ENCODE data around the gene BTD.
"Not testable (repeated sequence)": the region's sequence is repeated elsewhere in the genome, so short reads cannot be mapped to it uniquely, and the experiment has no call there.

Gene BTD

DNA sequence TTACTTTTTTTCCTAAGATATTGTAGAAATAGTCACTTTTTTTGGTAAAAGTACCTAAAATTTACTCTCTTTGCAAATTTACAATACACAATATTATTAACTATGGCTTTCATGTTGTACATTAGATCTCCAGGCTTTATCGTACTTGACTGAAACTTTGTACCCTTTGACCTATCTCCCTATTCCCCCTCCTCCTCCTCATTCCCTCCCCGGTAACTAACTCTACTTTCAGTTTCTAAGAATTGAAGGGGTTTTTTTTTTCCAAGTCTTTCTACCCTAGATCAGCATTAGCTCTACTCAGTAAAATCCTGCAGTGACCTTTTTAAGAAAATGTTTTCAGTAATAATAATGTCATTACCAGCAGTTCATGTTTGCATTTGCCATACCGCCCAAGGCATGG, 10.3 kb upstream of the BTD start:
- no peaks in the 10 kb centered on the region for H3K9me3 Mint-ChIP-seq
- H3K4me3 Mint-ChIP-seq = no peak overlapping the region
- DNase-seq (no peak), ATAC-seq (no peak)
- peaks cover 6% of the 10 kb centered on the region for H3K4me1 Mint-ChIP-seq
- no peak overlapping the region for H3K27ac Mint-ChIP-seq
- no peaks in the 10 kb centered on the region for H3K27me3 Mint-ChIP-seq

DNA sequence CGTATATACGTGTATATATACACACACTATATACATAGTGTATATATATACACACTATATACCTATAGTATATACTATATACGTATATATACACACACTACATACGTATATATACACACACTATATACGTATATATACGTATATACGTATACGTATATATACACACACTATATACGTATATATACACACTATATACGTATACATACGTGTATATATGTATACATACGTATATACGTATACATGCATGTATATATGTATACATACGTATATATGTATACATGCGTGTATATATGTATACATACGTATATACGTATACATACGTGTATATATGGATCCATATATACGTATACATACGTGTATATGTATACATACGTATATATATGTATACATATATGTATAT, 9.6 kb upstream of the BTD start:
- DNase-seq (no peak), ATAC-seq (no peak)
- Mint-ChIP-seq H3K4me3 (no peak overlapping the region), H3K4me1 (peaks cover 10% of the 10 kb centered on the region), H3K27me3 (no peaks in the 10 kb centered on the region), H3K27ac (no peak overlapping the region), H3K9me3 (no peaks in the 10 kb centered on the region)

DNA sequence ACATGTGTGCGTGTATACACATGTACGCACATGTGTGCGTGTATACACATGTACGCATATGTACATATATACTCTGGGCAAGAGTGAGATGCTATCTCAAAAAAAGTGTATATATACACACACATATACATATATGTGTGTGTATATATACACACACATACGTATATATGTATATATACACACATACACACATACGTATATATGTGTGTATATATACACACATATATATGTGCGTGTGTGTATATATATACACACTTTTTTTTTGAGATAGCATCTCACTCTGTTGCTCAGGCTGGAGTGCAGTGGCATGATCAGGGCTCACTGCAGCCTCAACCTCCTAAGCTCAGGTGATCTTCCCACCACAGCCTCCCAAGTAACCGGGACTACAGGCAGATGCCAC, 8.6 kb upstream of the BTD start:
- no peaks in the 10 kb centered on the region for H3K27me3 Mint-ChIP-seq

DNA sequence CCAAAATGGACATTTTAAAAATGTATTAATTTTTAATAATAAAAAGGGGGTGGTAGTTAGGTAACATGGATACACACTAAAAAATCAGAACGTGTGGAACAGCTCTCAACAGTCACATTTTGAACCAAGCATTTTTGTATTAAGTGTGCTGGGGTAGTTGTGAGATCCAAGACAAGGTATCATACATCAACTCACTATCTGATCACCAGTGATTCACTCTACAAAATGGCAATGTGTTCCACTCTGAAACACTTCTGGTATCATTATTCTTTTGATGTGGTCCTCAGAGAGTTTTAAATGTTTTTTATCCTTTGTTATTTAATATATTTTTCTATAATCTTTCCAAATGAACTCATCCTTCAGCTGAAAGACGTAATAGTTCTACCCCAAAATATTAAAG, 5.6 kb upstream of the BTD start:
- DNase-seq = no peak
- H3K9me3 Mint-ChIP-seq = no peaks in the 10 kb centered on the region
- H3K27ac Mint-ChIP-seq = no peak overlapping the region
- H3K4me1 Mint-ChIP-seq = peaks cover 41% of the 10 kb centered on the region
- H3K4me3 Mint-ChIP-seq = no peak overlapping the region
- no peak for ATAC-seq
- H3K27me3 Mint-ChIP-seq = no peaks in the 10 kb centered on the region

More for the DNA sequence above, 8.6 kb upstream of the BTD start:
- H3K4me1 Mint-ChIP-seq = peaks cover 19% of the 10 kb centered on the region
- DNase-seq (no peak), ATAC-seq (no peak)
- H3K27ac Mint-ChIP-seq = no peak overlapping the region
- no peak overlapping the region for H3K4me3 Mint-ChIP-seq
- no peaks in the 10 kb centered on the region for H3K9me3 Mint-ChIP-seq

DNA sequence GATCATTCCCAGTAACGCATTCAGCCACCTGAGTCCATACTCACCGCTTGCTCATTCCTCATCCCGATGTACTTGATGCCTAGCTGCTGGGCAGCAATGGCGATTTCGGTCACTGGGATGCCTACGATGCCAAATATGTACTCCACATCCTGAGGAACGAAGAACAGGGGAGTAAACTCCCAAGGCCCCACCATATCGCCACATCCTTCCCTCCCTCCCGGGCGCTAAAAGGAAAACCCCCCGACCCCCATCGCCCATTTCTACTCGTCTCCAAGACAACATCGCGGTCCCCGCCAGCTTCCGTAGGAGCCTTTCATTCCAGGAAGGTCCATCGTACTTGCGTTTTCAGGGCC, 523 bp upstream of the BTD start:
- Mint-ChIP-seq H3K4me1 (peaks cover 52% of the 10 kb centered on the region), H3K27ac (peak overlapping the region; percentile 98 to 99)
- ATAC-seq = peak; percentile 28

DNA sequence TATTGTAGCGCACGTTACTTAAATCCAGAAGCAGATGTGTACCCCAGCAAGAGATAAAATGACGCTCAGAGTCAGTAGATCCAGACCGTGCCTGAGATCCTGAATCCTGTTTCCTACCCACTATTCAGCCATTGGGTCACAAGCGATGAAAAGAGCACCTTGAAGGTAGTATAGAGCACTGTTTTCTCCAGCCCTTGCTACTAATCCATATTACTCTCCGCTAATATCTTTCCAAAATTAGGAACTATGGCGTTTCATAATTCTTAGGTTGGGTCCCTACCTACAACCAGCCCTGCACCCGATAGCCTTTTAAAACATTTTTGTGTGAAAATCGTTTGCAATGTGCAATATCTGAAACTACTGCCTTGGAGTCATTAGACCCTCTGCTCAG, 596 bp downstream of the BTD start:
- H3K4me1 Mint-ChIP-seq = peaks cover 46% of the 10 kb centered on the region
- DNase-seq = no peak
- peak overlapping the region; percentile 99 to 100 for H3K4me3 Mint-ChIP-seq
- H3K27me3 Mint-ChIP-seq = no peaks in the 10 kb centered on the region
- H3K27ac Mint-ChIP-seq = peak overlapping the region; percentile 98 to 99
- peaks cover 7 to 13% of the 10 kb centered on the region in 2 donors for H3K9me3 Mint-ChIP-seq
- ATAC-seq = no peak

More for the DNA sequence above, 523 bp upstream of the BTD start:
- peak overlapping the region; percentile 99 to 100 for H3K4me3 Mint-ChIP-seq
- H3K27me3 Mint-ChIP-seq = no peaks in the 10 kb centered on the region
- H3K9me3 Mint-ChIP-seq = peaks cover 7 to 13% of the 10 kb centered on the region in 2 donors
- DNase-seq = no peak

DNA sequence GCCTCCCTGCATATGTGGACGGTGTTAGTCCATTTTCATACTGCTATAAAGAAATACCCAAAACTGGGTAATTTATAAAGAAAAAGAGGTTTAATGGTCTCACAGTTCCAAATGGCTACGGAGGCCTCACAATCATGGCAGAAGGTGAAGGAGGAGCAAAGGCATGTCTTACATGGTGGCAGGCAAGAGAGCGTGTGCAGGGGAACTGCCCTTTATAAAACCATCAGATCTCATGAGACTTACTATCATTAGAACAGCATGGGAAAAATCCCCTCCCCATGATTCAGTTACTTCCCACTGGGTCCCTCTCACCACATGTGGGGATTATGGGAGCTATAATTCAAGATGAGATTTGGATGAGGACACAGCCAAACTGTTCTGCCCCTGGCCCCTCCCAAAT, 1.3 kb downstream of the BTD start:
- DNase-seq, ATAC-seq, H3K27me3 Mint-ChIP-seq: not testable (repeated sequence)
- peak overlapping the region; percentile 99 to 100 for H3K4me3 Mint-ChIP-seq
- H3K9me3 Mint-ChIP-seq = peaks cover 7 to 13% of the 10 kb centered on the region in 2 donors
- peaks cover 40% of the 10 kb centered on the region for H3K4me1 Mint-ChIP-seq
- H3K27ac Mint-ChIP-seq = peak overlapping the region; percentile 98 to 99

DNA sequence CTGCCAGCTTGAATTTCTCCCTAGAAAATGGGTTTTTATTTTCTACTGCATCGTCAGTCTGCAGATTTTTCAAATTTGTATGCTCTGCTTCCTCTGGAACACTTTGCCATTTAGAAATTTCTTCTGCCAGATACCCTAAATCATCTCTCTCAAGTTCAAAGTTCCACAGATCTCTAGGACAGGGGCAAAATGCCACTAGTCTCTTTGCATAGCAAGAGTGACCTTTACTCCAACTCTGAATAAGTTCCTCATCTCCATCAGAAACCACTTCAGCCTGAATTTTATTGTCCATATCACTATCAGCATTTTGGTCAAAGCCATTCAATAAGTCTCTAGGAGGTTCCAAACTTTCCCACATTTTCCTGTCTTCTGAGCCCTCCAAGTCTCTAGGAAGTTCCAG, 3.0 kb downstream of the BTD start:
- H3K27ac Mint-ChIP-seq, DNase-seq, H3K27me3 Mint-ChIP-seq, H3K4me3 Mint-ChIP-seq, ATAC-seq: not testable (repeated sequence)
- Mint-ChIP-seq H3K4me1 (peaks cover 30% of the 10 kb centered on the region), H3K9me3 (peaks cover 7 to 13% of the 10 kb centered on the region in 2 donors)

DNA sequence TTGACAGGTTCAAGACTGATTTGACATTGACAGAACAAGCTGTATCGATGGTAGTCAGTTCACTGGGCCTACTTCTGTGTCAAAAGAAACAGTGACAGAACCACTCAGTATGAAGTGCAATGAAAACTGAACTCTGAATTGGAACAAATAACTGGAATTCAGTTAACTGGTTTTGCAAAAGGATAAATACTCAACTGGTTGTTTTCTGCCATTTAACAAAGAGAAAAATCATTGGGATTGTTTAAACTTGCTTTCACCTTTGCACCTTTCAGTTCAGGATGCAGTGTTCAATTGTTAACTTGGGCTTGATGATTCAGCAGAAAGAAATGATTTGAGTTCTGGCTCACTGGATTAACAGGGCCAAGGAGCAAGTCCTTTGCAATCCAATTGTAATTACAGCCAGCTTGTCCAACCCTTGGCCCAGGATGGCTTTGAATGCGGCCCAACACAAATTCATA, 4.9 kb downstream of the BTD start:
- Mint-ChIP-seq H3K4me1 (peaks cover 12% of the 10 kb centered on the region), H3K27ac (no peak overlapping the region), H3K4me3 (no peak overlapping the region), H3K27me3 (no peaks in the 10 kb centered on the region), H3K9me3 (peaks cover 7 to 13% of the 10 kb centered on the region in 2 donors)
- ATAC-seq (no peak), DNase-seq (no peak)

DNA sequence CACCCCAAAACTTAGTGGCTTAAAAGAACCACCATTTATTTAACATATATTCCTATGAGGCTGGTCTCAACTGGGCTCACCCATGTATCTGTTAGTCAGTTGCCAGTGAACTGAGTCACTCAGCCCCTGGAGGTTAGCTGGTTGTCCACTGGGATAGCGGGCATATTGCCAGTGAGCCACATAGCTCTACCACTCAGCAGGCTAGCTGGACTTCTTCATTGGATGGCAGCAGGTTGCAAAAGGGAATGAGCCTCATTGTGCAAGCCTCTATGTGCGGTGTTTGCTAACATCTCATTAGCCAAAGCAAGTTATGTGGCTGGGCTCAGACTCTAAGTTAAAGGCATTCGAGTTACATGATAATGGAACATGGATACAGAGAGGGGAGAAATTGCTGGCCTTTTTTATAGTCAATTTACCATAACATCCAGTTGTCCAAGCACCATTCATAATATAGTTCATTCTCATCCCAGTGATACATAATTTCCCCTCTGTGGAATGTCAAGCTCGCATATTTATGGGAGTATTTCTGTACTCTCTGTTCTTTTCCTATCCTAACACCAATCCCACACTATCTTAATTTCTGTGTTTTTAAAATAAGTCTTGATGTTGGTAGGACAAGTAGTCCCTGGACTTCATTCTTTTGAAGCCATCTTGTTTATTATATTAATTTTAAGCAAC, 8.7 kb downstream of the BTD start:
- Mint-ChIP-seq H3K4me1 (no peaks in the 10 kb centered on the region), H3K27me3 (no peaks in the 10 kb centered on the region), H3K27ac (no peak overlapping the region), H3K4me3 (no peak overlapping the region), H3K9me3 (no peaks in the 10 kb centered on the region)
- ATAC-seq (no peak), DNase-seq (no peak)

DNA sequence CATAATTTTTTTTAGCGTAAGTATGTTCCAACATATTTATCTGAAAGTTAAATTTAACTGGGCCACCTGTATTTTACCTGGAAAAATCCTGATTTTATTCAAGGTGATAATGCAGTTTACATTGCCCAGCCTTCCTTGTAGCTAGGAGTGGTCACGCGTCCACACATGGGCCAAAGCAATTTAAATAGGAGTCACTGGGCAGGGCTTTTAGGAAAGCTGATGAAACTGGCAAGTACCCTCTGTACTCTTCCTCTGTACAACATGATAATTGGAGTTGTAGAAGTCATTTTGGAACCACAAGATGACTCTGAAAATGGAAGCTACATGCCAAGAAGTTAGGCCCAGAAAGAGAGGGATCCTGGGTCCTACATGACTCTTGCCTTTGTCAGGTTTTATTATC, 9.5 kb downstream of the BTD start:
- Mint-ChIP-seq H3K27ac (no peak overlapping the region), H3K4me3 (no peak overlapping the region), H3K27me3 (no peaks in the 10 kb centered on the region), H3K4me1 (no peaks in the 10 kb centered on the region), H3K9me3 (no peaks in the 10 kb centered on the region)
- ATAC-seq (no peak), DNase-seq (no peak)

DNA sequence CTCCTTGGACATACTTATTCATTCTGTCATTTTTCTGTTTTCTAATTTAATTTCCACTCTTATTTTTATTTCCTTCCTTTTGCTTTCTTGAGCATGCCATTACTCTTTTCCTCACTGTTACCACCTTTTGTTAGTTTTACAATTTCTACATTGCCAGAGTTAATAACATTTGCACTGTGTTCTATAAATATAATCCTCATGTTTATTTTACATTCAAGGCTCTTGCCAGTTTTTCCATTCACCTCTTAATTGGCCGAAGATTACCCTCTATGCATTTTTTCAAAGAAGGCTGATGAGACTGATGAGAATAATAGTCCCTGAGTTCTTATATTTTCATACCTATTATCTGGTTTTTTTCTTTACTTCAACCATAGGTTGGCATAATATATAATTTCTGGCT, 10.5 kb downstream of the BTD start:
- ATAC-seq (no peak), DNase-seq (no peak)
- Mint-ChIP-seq H3K27me3 (no peaks in the 10 kb centered on the region), H3K27ac (no peak overlapping the region), H3K4me1 (no peaks in the 10 kb centered on the region), H3K9me3 (no peaks in the 10 kb centered on the region), H3K4me3 (no peak overlapping the region)

DNA sequence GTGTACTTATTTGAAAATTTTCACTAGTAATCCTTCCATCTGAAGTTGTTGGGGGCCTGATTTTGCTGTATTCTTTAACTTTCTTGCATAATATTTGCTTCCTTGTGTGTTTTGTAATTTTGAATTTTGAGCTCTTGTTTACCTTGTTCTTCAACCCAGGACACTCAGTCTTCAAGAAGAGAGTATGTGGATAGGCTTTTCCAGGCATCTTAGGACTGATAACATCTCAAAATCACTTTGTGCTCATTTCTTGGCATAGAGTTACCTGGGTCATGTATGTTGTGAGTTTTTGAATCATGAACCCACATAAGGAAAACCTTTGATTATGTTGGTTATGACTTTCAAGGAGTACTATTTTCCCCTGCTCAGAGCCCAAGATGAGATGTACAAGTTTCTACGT, 13.4 kb downstream of the BTD start:
- peaks cover 9 to 11% of the 10 kb centered on the region in 2 donors for H3K9me3 Mint-ChIP-seq
- H3K4me1 Mint-ChIP-seq = no peaks in the 10 kb centered on the region
- ATAC-seq (no peak), DNase-seq (no peak)
- H3K27ac Mint-ChIP-seq = no peak overlapping the region
- H3K27me3 Mint-ChIP-seq = no peaks in the 10 kb centered on the region
- H3K4me3 Mint-ChIP-seq = no peak overlapping the region

DNA sequence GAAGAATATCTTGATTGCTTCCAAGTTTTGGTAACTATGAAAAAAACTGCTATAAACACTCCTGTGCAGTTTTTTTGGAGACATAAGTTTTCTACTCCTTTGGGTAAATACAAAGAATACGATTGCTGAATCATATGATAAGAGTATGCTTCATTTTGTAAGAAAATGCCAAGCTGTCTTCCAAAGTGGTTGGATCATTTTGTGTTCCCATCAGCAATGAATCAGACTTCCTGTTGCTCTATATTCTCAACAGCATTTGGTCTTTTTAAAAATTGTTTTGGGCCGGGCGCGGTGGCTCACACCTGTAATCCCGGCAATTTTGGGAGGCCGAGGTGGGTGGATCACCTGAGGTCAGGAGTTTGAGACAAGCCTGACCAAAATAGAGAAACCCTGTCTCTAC, 14.5 kb downstream of the BTD start:
- no peak for ATAC-seq
- H3K9me3 Mint-ChIP-seq = peaks cover 18 to 22% of the 10 kb centered on the region in 2 donors
- no peaks in the 10 kb centered on the region for H3K27me3 Mint-ChIP-seq
- DNase-seq = no peak
- H3K4me3 Mint-ChIP-seq = no peak overlapping the region
- H3K27ac Mint-ChIP-seq = no peak overlapping the region
- H3K4me1 Mint-ChIP-seq = no peaks in the 10 kb centered on the region

DNA sequence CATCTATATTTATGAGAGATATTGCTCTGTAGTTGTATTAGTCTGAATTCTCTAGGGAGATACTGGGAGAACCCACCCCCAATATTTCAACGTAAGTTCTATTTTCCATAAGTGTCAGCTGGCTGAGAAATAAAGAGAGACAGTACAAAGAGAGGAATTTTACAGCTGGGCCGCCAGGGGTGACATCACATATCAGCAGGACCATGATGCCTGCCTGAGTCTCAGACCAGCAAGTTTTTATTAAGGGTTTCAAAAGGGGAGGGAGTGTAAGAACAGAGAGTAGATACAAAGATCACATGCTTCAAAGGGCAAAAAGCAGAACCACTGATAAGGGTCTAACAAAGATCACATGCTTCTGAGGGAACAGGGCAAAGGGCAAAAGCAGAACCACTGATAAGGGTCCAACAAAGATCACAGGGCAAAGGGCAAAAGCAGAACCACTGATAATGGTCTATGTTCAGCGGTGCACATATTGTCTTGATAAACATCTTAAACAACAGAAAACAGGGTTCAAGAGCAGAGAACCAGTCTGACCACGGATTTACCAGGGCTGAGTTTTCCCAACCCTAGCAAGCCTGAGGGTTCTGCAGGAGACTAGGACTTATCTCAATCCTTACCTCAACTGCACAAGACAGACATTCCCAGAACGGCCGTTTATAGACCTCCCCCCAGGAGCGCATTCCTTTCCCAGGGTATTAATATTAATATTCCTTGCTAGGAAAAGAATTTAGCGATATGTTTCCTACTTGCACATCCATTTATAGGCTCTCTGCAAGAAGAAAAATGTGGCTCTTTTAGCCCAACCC, 18.3 kb downstream of the BTD start:
- Mint-ChIP-seq H3K9me3 (peaks cover 45 to 49% of the 10 kb centered on the region in 2 donors), H3K4me1 (peaks cover 17% of the 10 kb centered on the region)
- not testable (repeated sequence) for DNase-seq, H3K27me3 Mint-ChIP-seq, H3K27ac Mint-ChIP-seq, H3K4me3 Mint-ChIP-seq, ATAC-seq

Data from stimulated activated naive CD8-positive, alpha-beta T cell treated with anti-CD3 and anti-CD28 coated beads, Interleukin-15, amount 100 ng/mL, for 72 hours (primary cell).